Measurements from ENCODE around the gene CLEC2L.

DNA sequence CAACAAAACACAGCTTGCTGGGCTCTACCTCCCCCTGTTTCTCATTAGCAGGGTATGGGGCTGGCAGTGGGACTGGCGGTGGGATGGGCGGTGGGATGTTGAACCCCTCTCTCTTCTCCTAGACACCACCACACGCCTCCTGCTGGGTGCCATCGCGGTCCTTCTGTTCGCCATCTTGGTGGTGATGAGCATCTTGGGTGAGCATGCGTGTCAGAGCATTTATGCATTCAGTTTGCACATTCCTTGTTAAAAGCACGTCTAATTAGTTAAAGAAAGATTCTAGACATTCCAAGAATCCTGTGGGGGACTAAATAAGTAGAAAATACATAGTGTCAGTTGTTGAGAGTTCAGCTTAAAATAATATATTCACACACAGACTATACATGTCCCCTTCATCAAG is 12.7 kb downstream of the CLEC2L start:
- TF ChIP-seq EZH2 (IDR thresholded peaks at IDR 0.05) (no peak), CTCF (IDR thresholded peaks at IDR 0.05) (no peak), EZH2phosphoT487 (IDR thresholded peaks at IDR 0.05) (no peak)
